DND-41 (cell line): ENCODE measurements around the gene UBE3B.

Source experiments
- CTCF ChIP-seq: IDR thresholded peaks from 2 replicates; pipeline ENCODE4 v1.5.1; 2012; ENCODE audit warnings: borderline replicate concordance, low read length, moderate library complexity, mild to moderate bottlenecking; ENCODE audit not compliant: poor library complexity, severe bottlenecking; ENCODE audit errors: extremely low read depth
- EZH2 ChIP-seq: IDR thresholded peaks from 3 replicates; pipeline ENCODE4 v1.6.1; 2012; ENCODE audit warnings: borderline replicate concordance, low read depth, mild to moderate bottlenecking, moderate library complexity, low read length, inconsistent platforms; ENCODE audit not compliant: severe bottlenecking

DNA sequence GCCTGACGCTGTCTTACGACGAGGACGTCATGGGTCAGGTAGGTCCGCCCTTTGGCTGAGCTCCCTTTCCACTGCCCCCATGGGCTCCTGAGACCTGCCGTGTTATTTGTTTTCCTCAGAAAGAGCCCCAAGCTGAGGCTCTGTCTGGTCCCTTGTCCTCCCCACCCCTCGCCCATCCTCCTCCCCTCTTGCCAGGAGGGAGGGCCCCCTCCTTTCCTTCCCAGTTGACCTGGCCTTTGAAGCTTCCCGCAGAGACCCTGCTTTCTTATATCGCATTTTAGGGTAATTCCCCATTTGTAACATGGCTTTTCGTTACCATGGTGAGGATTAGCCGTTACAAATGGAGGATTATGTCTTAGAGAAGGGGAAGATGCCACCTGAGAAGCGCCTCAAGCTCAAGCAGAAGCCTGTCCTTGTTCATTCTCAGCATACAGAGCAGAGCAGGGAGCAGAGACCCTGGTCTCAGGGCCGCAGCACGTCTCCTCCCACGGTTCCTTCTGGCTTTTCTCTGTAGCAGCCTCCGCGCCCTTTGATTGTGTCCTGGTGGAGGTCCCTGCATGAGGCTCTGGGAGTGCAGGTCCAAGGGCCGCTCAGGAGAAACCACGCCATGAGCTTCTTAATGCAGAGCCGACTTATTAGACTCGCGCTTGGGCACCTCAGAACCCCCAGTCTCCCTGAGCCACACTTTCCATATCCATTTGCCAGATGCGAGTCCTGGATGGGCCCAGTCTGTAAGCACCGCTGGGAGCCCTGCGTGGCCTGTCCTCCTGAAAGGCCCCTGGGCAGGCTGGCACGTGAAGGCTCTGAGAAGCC is 47.2 kb downstream of the UBE3B start:
- TF ChIP-seq EZH2: no peak
- TF ChIP-seq CTCF: no peak
